Prostate gland (tissue), 2 donors: ENCODE measurements around the gene RTRAF. TPM values are rescaled to one million over a fixed set of nuclear protein-coding genes. Genes with fewer than 3 reads are reported as not detected.

Experiments used
- DNase-seq: peaks from one replicate; pipeline ENCODE4 v3.0.0-alpha.2; 2019; ENCODE audit warnings: low spot score
- H3K27ac ChIP-seq, 2 donors: fragments of 200-600 bp; sonication (generic); 2 replicates each; pipeline ENCODE4 v1.5.1; 2017 to 2019
- H3K27me3 ChIP-seq: fragments of 200-600 bp; sonication (generic); replicated peaks from 2 replicates; pipeline ENCODE4 v1.5.1; 2019; ENCODE audit not compliant: insufficient read depth
- H3K36me3 ChIP-seq, 2 donors: fragments of 200-600 bp; sonication (generic); 1 replicate in 1 of 2; 2 replicates in 1 of 2; pipeline versions ENCODE4 v1.5.1 to v1.8.1; 2017 to 2019
- H3K4me1 ChIP-seq: fragments of 200-600 bp; sonication (generic); replicated peaks from 2 replicates; pipeline ENCODE4 v1.5.1; 2019
- H3K4me3 ChIP-seq, 2 donors: fragments of 200-600 bp; sonication (generic); 2 replicates each; pipeline ENCODE4 v1.5.1; 2017 to 2019
- H3K9me3 ChIP-seq: fragments of 200-600 bp; sonication (generic); 2 replicates; pipeline ENCODE4 v1.5.1; 2017
- POLR2A ChIP-seq: fragments of 450-650 bp; IDR thresholded peaks from one replicate; pipeline ENCODE4 v1.6.1; 2016; ENCODE audit warnings: antibody characterized with exemption, mild to moderate bottlenecking
- POLR2AphosphoS5 ChIP-seq: sonication (generic); formaldehyde crosslinking; IDR thresholded peaks from one replicate; pipeline ENCODE4 v1.6.1; 2017; ENCODE audit warnings: antibody characterized with exemption
- WGBS: methylation state at CpG from one replicate; pipeline ENCODE4 v1.1.5; 2018; 5-methylcytosine and 5-hydroxymethylcytosine counted together
- intact Hi-C: fragments of 100-400 bp; cut with DNase I; formaldehyde crosslinking; loops from one replicate; pipeline ENCODE4 v1.14.2; 2022
- total RNA-seq, 2 donors: library from RNA; depleted of rRNA; stranded (reverse); fragments of >200 nt; gene quantifications; one replicate each; pipeline ENCODE4 v1.1.0, GENCODE V29; 2016
- TF ChIP-seq, protein P1 (sequence below), 4 experiments: fragments of 200-600 bp in 2 of 4; fragments of 450-650 bp in 2 of 4; sonication (generic) in 2 of 4; IDR thresholded peaks; 1 replicate in 3 of 4; 2 replicates in 1 of 4; pipeline ENCODE4 v1.5.1; 2016 to 2019; ENCODE audit warnings: antibody characterized with exemption in 4 of 4, mild to moderate bottlenecking in 2 of 4, moderate library complexity in 2 of 4

RTRAF gene
- total RNA-seq, 2 donors from 2014 or later, result 62.6 to 105 TPM

DNA sequence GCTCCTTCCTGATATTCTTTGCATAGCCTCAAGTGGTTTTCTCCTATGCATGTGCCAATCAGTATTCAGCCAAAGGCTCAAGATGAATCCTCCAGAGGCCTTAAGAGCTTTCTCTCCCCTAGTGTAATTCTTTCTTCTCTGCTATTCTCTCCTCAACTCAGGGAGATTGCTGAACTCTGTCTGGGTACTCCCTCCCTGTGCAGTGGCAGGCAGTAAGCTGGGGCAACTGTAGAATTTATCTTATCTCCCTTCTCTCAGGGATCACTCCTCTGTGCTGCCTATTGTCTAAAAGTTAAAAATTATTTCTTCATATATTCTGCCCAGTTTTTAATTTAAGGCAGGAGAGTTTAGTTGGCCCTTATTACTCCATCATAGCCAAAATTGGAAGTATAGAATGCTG, 28.5 kb upstream of the RTRAF start:
- TF ChIP-seq, protein P1, sequence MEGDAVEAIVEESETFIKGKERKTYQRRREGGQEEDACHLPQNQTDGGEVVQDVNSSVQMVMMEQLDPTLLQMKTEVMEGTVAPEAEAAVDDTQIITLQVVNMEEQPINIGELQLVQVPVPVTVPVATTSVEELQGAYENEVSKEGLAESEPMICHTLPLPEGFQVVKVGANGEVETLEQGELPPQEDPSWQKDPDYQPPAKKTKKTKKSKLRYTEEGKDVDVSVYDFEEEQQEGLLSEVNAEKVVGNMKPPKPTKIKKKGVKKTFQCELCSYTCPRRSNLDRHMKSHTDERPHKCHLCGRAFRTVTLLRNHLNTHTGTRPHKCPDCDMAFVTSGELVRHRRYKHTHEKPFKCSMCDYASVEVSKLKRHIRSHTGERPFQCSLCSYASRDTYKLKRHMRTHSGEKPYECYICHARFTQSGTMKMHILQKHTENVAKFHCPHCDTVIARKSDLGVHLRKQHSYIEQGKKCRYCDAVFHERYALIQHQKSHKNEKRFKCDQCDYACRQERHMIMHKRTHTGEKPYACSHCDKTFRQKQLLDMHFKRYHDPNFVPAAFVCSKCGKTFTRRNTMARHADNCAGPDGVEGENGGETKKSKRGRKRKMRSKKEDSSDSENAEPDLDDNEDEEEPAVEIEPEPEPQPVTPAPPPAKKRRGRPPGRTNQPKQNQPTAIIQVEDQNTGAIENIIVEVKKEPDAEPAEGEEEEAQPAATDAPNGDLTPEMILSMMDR (IDR thresholded peaks at IDR 0.05), result no peak
- TF ChIP-seq POLR2AphosphoS5, result no peak
- TF ChIP-seq POLR2A, result no peak
- DNase-seq, result no peak
- intact Hi-C loops, result no loop called here
- H3K9me3 ChIP-seq, result no peaks in the 10 kb centered on the region
- no peaks in the 10 kb centered on the region for H3K36me3 ChIP-seq
- no peak overlapping the region for H3K27ac ChIP-seq
- no peak overlapping the region for H3K4me3 ChIP-seq
- no peaks in the 10 kb centered on the region for H3K27me3 ChIP-seq
- no peaks in the 10 kb centered on the region for H3K4me1 ChIP-seq

DNA sequence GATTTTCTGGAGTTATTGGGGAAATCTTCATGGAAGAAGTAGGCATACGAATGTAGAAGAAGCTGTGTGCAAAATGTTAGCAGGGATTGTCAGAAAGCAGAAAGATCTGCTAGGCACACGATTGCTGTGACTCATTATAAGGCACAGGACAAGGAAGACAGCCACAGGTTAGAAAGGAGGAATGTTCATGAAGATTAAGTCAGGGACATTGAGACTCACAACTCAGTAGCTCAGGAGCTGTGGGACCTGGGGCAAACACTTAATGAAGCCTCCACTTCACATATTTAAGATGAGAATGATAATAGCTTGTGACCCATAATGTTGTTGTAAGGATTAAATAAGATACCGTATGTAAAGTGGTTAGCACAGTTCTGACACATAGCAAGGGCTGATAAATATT, 26.6 kb upstream of the RTRAF start:
- intact Hi-C loops, result no loop called here
- Histone ChIP-seq H3K36me3 (no peaks in the 10 kb centered on the region), H3K27ac (no peak overlapping the region), H3K9me3 (no peaks in the 10 kb centered on the region), H3K27me3 (no peaks in the 10 kb centered on the region), H3K4me3 (no peak overlapping the region), H3K4me1 (no peaks in the 10 kb centered on the region)
- TF ChIP-seq POLR2AphosphoS5, result no peak
- TF ChIP-seq, protein P1 (IDR thresholded peaks at IDR 0.05), result no peak
- DNase-seq, result no peak
- WGBS, result 32% methylated on average over 3 of the region's 3 CpGs

DNA sequence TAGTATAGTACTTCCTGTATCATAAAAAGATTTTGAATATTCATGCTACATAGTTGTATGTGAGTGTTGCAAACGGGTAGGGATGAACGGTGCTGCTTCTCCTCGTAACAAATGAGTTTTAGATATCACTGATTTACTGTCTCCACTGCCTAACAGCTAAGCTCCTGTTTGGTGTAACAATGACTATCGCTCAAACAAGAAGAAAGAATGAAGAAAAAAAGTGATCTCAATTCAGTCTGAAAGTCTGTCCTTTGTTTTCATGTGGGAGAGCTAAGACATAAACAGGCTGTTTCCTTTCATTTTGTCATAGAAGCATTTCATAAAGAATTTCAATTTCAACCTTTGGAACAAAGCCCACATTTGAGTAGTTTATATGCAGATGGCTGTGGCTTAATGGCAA, 26.1 kb upstream of the RTRAF start:
- Histone ChIP-seq H3K9me3 (no peaks in the 10 kb centered on the region), H3K27ac (no peak overlapping the region), H3K27me3 (no peaks in the 10 kb centered on the region), H3K36me3 (no peaks in the 10 kb centered on the region), H3K4me3 (no peak overlapping the region), H3K4me1 (no peaks in the 10 kb centered on the region)
- WGBS, result 14% methylated on average over 4 of the region's 4 CpGs
- TF ChIP-seq POLR2AphosphoS5, result no peak
- TF ChIP-seq, protein P1 (IDR thresholded peaks at IDR 0.05), result no peak
- TF ChIP-seq POLR2A, result no peak
- intact Hi-C loops, result no loop called here
- DNase-seq, result no peak

DNA sequence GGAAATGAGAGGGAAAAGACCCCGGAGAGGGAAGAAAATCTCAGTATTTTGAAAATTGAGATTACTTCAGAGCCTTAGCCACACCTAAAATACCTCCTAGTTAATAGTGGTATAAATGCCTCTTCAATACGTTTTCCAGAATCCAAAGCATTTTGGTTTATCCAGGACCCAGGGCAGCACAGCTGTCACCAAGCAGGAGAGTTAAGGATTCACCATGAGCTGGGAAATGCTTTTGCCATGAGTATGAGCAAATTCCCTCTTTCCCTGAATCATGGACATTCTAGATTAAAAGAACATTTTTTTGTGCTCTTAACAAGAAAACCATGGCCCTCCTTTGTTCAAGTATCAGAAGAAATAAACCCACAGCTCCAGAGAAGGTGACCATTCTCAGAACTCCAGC, 21.8 kb upstream of the RTRAF start:
- Histone ChIP-seq H3K4me1 (no peaks in the 10 kb centered on the region), H3K27ac (no peak overlapping the region), H3K36me3 (no peaks in the 10 kb centered on the region), H3K27me3 (no peaks in the 10 kb centered on the region), H3K9me3 (no peaks in the 10 kb centered on the region), H3K4me3 (no peak overlapping the region)
- WGBS, result 79% methylated on average over 2 of the region's 2 CpGs
- TF ChIP-seq POLR2A (no peak), POLR2AphosphoS5 (no peak)
- TF ChIP-seq, protein P1 (IDR thresholded peaks at IDR 0.05), result no peak
- no peak for DNase-seq
- intact Hi-C loops, result no loop called here

DNA sequence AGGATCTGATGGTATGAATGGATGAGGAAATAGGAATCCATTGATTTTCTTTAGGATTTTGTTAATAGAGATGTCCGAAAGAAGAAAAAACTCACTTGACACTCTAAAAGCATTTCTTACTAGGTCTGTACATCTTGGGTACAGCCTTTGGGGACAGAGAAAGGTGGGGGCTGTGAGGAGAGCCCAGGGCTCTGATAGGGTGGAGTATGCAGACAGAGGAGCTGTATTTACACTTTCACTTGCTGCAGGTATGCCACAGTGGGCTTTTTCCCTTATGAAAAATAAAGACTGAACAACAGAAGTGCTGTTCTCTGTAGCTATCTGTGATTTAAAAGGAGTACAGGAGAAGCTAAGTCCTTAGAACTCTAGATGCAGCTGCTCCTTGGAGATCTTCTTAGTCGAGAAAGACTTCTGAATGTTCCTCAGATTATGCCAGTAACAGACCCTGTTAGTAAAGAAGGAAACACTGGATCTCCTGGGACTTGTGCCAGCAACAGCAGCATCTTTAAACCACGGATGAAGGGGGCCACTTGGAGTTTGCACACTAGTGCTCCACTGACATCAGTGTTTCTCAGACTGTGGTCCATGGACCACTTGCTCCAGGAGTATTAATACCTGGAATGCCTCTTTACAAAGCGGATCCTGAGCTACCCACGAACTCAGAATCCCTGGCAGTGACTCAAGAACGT, 19.4 kb upstream of the RTRAF start:
- no peak overlapping the region for H3K4me3 ChIP-seq
- WGBS, result 46% methylated on average over 6 of the region's 6 CpGs
- no peaks in the 10 kb centered on the region for H3K36me3 ChIP-seq
- no peaks in the 10 kb centered on the region for H3K4me1 ChIP-seq
- no peaks in the 10 kb centered on the region for H3K9me3 ChIP-seq
- intact Hi-C loops, result loop anchor here (5.0 kb wide), 1 partner anchor 688 kb away; no protein-coding TSS in a partner anchor
- H3K27me3 ChIP-seq, result no peaks in the 10 kb centered on the region
- TF ChIP-seq POLR2A, result no peak
- TF ChIP-seq POLR2AphosphoS5, result no peak
- TF ChIP-seq, protein P1 (IDR thresholded peaks at IDR 0.05), result no peak
- H3K27ac ChIP-seq, result no peak overlapping the region
- DNase-seq, result no peak
